HL-60/S4 (cell line): ENCODE results near the gene TCEA2.

Experiments used
- in situ Hi-C: fragments of 300-500 bp; cut with MboI; formaldehyde crosslinking; loops from 2 replicates; pipeline ENCODE4 v1.14.3; 2022; ENCODE audit warnings: low sequenced_read_pairs

Gene TCEA2

DNA sequence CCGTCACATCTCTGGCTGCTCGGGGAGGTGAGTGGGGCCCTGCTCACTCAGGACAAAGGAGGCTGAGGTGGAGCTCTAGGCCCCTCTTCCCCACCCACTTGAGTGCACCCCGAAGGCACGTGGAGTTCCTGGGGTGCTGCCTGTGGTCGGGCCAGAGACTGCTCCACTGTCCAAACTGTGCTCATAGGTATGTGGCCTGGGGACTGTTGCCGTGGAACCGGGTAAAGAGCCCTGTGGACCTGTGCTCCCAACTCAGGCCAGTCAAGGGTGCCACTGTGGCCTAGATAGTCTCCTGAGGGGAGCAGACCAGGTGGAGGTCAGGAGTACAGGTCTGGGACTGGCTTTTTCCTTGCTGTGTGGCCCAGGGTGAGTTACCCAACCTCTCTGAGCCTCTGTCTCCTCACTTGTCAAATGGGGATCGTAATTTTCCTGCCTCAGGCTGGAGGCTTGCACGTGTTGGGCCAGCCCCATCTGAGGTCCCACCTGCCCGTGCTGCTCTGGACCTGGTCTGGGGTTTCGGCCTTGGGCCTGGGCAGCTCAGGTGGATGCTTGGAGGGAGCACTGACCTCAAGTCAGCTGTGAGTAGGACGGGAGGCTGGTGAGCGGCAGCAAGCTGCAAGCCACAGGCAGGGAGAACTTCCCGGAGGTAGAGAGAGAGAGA lies 56.8 kb downstream of the TCEA2 start:
- in situ Hi-C loops = no loop called here

DNA sequence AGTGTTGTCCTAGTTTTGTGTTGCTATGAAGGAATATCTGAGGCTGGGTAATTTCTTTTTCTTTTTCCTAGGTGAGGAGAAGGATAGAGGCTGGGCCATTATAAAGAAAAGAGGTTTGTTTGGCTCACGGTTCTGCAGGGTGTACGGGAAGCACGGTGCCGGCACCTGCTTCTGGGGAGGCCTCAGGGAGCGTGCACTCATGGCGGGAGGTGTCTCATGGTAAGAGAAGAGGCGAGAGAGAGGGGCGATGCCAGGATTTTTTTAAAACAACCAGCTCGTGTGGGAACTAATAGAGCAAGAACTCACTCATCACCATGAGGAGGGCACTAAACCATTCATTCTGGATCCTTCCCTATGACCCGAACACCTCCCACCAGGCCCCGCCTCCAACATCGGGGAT lies 58.6 kb downstream of the TCEA2 start:
- in situ Hi-C loops = no loop called here
